NCI-H2081 (cell line): ENCODE measurements around the gene RASSF8.
"Not testable (repeated sequence)": the region's sequence is repeated elsewhere in the genome, so short reads cannot be mapped to it uniquely, and the experiment has no call there.

ENCODE experiments used
- DNase-seq, 2 experiments: peaks; one replicate each; lab custom pipeline; 2025; lab: John Stamatoyannopoulos, UW

The RASSF8 gene

GRCh38 chr12:26057271-26057670 lies 98.8 kb downstream of the RASSF8 start:
- DNase-seq, result not testable (repeated sequence)

- no peak for DNase-seq
These were observed 99.8 kb downstream of the RASSF8 start for GRCh38 chr12:26058308-26058707.

- no peak for DNase-seq
These were observed 100.3 kb downstream of the RASSF8 start for GRCh38 chr12:26058818-26059217.

- DNase-seq, result no peak
These were observed 103.5 kb downstream of the RASSF8 start for GRCh38 chr12:26062006-26062405.

GRCh38 chr12:26062566-26062965 lies 104.1 kb downstream of the RASSF8 start:
- no peak for DNase-seq

- DNase-seq, result no peak
These were observed 107.0 kb downstream of the RASSF8 start for GRCh38 chr12:26065451-26065850.

GRCh38 chr12:26068503-26068902 lies 110.0 kb downstream of the RASSF8 start:
- no peak for DNase-seq

- DNase-seq, result no peak
These were observed 111.3 kb downstream of the RASSF8 start for GRCh38 chr12:26069796-26070195.

- no peak for DNase-seq
These were observed 119.6 kb downstream of the RASSF8 start for GRCh38 chr12:26077915-26078702.

GRCh38 chr12:26080911-26081310 lies 122.4 kb downstream of the RASSF8 start:
- no peak for DNase-seq

- no peak for DNase-seq
These were observed 128.5 kb downstream of the RASSF8 start for GRCh38 chr12:26086936-26087335.

GRCh38 chr12:26088998-26089397 lies 130.5 kb downstream of the RASSF8 start:
- no peak for DNase-seq

- DNase-seq, result no peak
These were observed 132.5 kb downstream of the RASSF8 start for GRCh38 chr12:26090836-26091510.

GRCh38 chr12:26091822-26092221 lies 133.3 kb downstream of the RASSF8 start:
- DNase-seq, result no peak

GRCh38 chr12:26092346-26093105 lies 134.0 kb downstream of the RASSF8 start:
- DNase-seq, result no peak

GRCh38 chr12:26095186-26095585 lies 136.7 kb downstream of the RASSF8 start:
- DNase-seq, result no peak

GRCh38 chr12:26096036-26096435 lies 137.6 kb downstream of the RASSF8 start:
- DNase-seq, result no peak

- DNase-seq, result peak; percentile 62 to 67
These were observed 138.8 kb downstream of the RASSF8 start for GRCh38 chr12:26097046-26097878.

- no peak for DNase-seq
These were observed 142.3 kb downstream of the RASSF8 start for GRCh38 chr12:26100666-26101349.

- DNase-seq, result peak in 1 of 2 experiments; percentile 10
These were observed 142.9 kb downstream of the RASSF8 start for GRCh38 chr12:26101350-26101734.

- no peak for DNase-seq
These were observed 143.3 kb downstream of the RASSF8 start for GRCh38 chr12:26101763-26102162.
